HepG2 (cell line): ENCODE data around the gene CKLF. TPM values are rescaled to one million over a fixed set of nuclear protein-coding genes. Genes with fewer than 3 reads are reported as not detected.

ENCODE experiments used
- HOXD1 ChIP-seq: sonication (generic); formaldehyde crosslinking; IDR thresholded peaks from 2 replicates; pipeline ENCODE4 v1.5.0; 2020; ENCODE audit warnings: missing genetic modification reagents
- KLF11 ChIP-seq: IDR thresholded peaks from 2 replicates; pipeline ENCODE4 v1.6.1; 2016; ENCODE audit warnings: missing compliant biosample characterization
- PAX8 ChIP-seq: sonication (generic); formaldehyde crosslinking; IDR thresholded peaks from 2 replicates; pipeline ENCODE4 v1.8.0; 2022; ENCODE audit warnings: mild to moderate bottlenecking, missing genetic modification reagents, borderline replicate concordance
- POGK ChIP-seq: sonication (generic); formaldehyde crosslinking; conservative IDR thresholded peaks from 2 replicates; pipeline ENCODE4 v1.8.0; 2022; ENCODE audit warnings: mild to moderate bottlenecking, moderate library complexity, missing genetic modification reagents
- REXO4 ChIP-seq: sonication (generic); formaldehyde crosslinking; IDR thresholded peaks from 2 replicates; pipeline ENCODE4 v1.8.0; 2022; ENCODE audit warnings: missing genetic modification reagents, mild to moderate bottlenecking, borderline replicate concordance
- SAFB2 ChIP-seq: sonication (generic); formaldehyde crosslinking; IDR thresholded peaks from 2 replicates; pipeline ENCODE4 v1.5.1; 2020; ENCODE audit warnings: missing genetic modification reagents, low read depth, mild to moderate bottlenecking, borderline replicate concordance
- ZBTB25 ChIP-seq: IDR thresholded peaks from 2 replicates; pipeline ENCODE4 v1.6.1; 2018; ENCODE audit warnings: missing genetic modification reagents
- ZNF230 ChIP-seq: sonication (generic); formaldehyde crosslinking; IDR thresholded peaks from 2 replicates; pipeline ENCODE4 v1.4.0; 2020; ENCODE audit warnings: mild to moderate bottlenecking, missing genetic modification reagents
- ZNF33B ChIP-seq: sonication (generic); formaldehyde crosslinking; IDR thresholded peaks from 2 replicates; pipeline ENCODE4 v1.5.1; 2020; ENCODE audit warnings: mild to moderate bottlenecking, missing genetic modification reagents
- ZNF580 ChIP-seq: IDR thresholded peaks from 2 replicates; pipeline ENCODE4 v1.6.1; 2016; ENCODE audit warnings: low read depth, borderline replicate concordance
- ZNF724P ChIP-seq: sonication (generic); formaldehyde crosslinking; IDR thresholded peaks from 2 replicates; pipeline ENCODE4 v1.8.0; 2022; ENCODE audit warnings: missing genetic modification reagents, borderline replicate concordance
- ZNF749 ChIP-seq: sonication (generic); formaldehyde crosslinking; IDR thresholded peaks from 2 replicates; pipeline ENCODE4 v1.8.0; 2022; ENCODE audit warnings: mild to moderate bottlenecking, missing genetic modification reagents, moderate library complexity, borderline replicate concordance
- polyA plus RNA-seq, 8 experiments: library from polyadenylated mRNA; depleted of rRNA in 3 of 8; stranded (reverse) in 7 of 8; unstranded in 1 of 8; fragments of >200 nt; fragmentation: Illumina TruSeq in 4 of 8; extraction: Trizol in 4 of 8; gene quantifications; 2 replicates each; pipeline versions ENCODE4 v1.2.1 to v1.2.3, GENCODE V29; 2011 to 2016; ENCODE audit warnings: low read depth in 4 of 8, missing spikeins in 1 of 8, mixed read lengths in 1 of 8; ENCODE audit not compliant: insufficient read depth in 1 of 8
- total RNA-seq, 5 experiments: library from RNA; depleted of rRNA; stranded (reverse); fragments of >200 nt; fragmentation: Illumina TruSeq; extraction: Trizol; gene quantifications; 2 replicates each; pipeline ENCODE4 v1.2.3, GENCODE V29; 2016; ENCODE audit warnings: low read depth in 1 of 5
- TF ChIP-seq, protein P1 (sequence below): sonication (generic); formaldehyde crosslinking; IDR thresholded peaks from 2 replicates; pipeline ENCODE4 v1.5.1; 2020; ENCODE audit warnings: mild to moderate bottlenecking, missing genetic modification reagents, borderline replicate concordance
- TF ChIP-seq, protein P2 (sequence below): sonication (generic); formaldehyde crosslinking; IDR thresholded peaks from 2 replicates; pipeline ENCODE4 v1.4.0; 2020; ENCODE audit warnings: missing genetic modification reagents

Gene CKLF
- total and polyA plus RNA-seq, 2 of the 13 experiments (the other 11 are each of a cell fraction or from before 2014, with no cell fraction given) = 120 to 167 TPM

GRCh38 chr16:66608241-66609138 is 56.1 kb downstream of the CKLF start (continued):
- TF ChIP-seq POGK (CRISPR knock-in tag) = no peak
- TF ChIP-seq ZNF749 (CRISPR knock-in tag) = no peak
- 0 out of 2 replicates have a peak, but pooled peaks have one; percentile 74 for TF ChIP-seq ZBTB25 (CRISPR knock-in tag)
- TF ChIP-seq REXO4 (CRISPR knock-in tag) = no peak
- no peak for TF ChIP-seq ZNF33B (CRISPR knock-in tag)
- peak; percentile 94 for TF ChIP-seq ZNF230
- TF ChIP-seq, protein P1, sequence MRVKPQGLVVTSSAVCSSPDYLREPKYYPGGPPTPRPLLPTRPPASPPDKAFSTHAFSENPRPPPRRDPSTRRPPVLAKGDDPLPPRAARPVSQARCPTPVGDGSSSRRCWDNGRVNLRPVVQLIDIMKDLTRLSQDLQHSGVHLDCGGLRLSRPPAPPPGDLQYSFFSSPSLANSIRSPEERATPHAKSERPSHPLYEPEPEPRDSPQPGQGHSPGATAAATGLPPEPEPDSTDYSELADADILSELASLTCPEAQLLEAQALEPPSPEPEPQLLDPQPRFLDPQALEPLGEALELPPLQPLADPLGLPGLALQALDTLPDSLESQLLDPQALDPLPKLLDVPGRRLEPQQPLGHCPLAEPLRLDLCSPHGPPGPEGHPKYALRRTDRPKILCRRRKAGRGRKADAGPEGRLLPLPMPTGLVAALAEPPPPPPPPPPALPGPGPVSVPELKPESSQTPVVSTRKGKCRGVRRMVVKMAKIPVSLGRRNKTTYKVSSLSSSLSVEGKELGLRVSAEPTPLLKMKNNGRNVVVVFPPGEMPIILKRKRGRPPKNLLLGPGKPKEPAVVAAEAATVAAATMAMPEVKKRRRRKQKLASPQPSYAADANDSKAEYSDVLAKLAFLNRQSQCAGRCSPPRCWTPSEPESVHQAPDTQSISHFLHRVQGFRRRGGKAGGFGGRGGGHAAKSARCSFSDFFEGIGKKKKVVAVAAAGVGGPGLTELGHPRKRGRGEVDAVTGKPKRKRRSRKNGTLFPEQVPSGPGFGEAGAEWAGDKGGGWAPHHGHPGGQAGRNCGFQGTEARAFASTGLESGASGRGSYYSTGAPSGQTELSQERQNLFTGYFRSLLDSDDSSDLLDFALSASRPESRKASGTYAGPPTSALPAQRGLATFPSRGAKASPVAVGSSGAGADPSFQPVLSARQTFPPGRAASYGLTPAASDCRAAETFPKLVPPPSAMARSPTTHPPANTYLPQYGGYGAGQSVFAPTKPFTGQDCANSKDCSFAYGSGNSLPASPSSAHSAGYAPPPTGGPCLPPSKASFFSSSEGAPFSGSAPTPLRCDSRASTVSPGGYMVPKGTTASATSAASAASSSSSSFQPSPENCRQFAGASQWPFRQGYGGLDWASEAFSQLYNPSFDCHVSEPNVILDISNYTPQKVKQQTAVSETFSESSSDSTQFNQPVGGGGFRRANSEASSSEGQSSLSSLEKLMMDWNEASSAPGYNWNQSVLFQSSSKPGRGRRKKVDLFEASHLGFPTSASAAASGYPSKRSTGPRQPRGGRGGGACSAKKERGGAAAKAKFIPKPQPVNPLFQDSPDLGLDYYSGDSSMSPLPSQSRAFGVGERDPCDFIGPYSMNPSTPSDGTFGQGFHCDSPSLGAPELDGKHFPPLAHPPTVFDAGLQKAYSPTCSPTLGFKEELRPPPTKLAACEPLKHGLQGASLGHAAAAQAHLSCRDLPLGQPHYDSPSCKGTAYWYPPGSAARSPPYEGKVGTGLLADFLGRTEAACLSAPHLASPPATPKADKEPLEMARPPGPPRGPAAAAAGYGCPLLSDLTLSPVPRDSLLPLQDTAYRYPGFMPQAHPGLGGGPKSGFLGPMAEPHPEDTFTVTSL (CRISPR knock-in tag) = no peak
- peak; percentile 83; the same call in 1 of the 2 replicates for TF ChIP-seq KLF11
- peak; percentile 92 for TF ChIP-seq ZNF580 (CRISPR knock-in tag)
- no peak for TF ChIP-seq PAX8
- TF ChIP-seq, protein P2, sequence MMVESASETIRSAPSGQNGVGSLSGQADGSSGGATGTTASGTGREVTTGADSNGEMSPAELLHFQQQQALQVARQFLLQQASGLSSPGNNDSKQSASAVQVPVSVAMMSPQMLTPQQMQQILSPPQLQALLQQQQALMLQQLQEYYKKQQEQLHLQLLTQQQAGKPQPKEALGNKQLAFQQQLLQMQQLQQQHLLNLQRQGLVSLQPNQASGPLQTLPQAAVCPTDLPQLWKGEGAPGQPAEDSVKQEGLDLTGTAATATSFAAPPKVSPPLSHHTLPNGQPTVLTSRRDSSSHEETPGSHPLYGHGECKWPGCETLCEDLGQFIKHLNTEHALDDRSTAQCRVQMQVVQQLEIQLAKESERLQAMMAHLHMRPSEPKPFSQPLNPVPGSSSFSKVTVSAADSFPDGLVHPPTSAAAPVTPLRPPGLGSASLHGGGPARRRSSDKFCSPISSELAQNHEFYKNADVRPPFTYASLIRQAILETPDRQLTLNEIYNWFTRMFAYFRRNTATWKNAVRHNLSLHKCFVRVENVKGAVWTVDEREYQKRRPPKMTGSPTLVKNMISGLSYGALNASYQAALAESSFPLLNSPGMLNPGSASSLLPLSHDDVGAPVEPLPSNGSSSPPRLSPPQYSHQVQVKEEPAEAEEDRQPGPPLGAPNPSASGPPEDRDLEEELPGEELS (CRISPR knock-in tag) = peak; percentile 61; the same call in 1 of the 2 replicates
- TF ChIP-seq HOXD1 (CRISPR knock-in tag) = no peak
- no peak for TF ChIP-seq SAFB2 (CRISPR knock-in tag)
- no peak for TF ChIP-seq ZNF724P (CRISPR knock-in tag)
